Measurements from ENCODE around the gene UNC5C. TPM values are rescaled to one million over a fixed set of nuclear protein-coding genes. Genes with fewer than 3 reads are reported as not detected.

The UNC5C gene
- total RNA-seq, 1 donor from 2014 or later: 2.2 TPM

- no peak for DNase-seq (ENCODE audit: low read depth)
- TF ChIP-seq CTCF (conservative IDR thresholded peaks at IDR 0.05; ENCODE audit: low read depth, low read length): no peak
- no peak overlapping the region for H3K4me3 ChIP-seq (ENCODE audit: low read depth, low read length)
These were observed 389.4 kb downstream of the UNC5C start for GRCh38 chr4:95159384-95159783.

- no peak overlapping the region for H3K4me3 ChIP-seq (ENCODE audit: low read depth, low read length)
- no peak for TF ChIP-seq CTCF (conservative IDR thresholded peaks at IDR 0.05; ENCODE audit: low read depth, low read length)
- no peak for DNase-seq (ENCODE audit: low read depth)
These were observed 390.1 kb downstream of the UNC5C start for GRCh38 chr4:95158626-95159025.

GRCh38 chr4:95158045-95158444 lies 390.7 kb downstream of the UNC5C start:
- no peak for TF ChIP-seq CTCF (conservative IDR thresholded peaks at IDR 0.05; ENCODE audit: low read depth, low read length)
- no peak overlapping the region for H3K4me3 ChIP-seq (ENCODE audit: low read depth, low read length)
- DNase-seq (ENCODE audit: low read depth): no peak

GRCh38 chr4:95157596-95157995 lies 391.2 kb downstream of the UNC5C start:
- no peak for DNase-seq (ENCODE audit: low read depth)
- no peak overlapping the region for H3K4me3 ChIP-seq (ENCODE audit: low read depth, low read length)
- TF ChIP-seq CTCF (conservative IDR thresholded peaks at IDR 0.05; ENCODE audit: low read depth, low read length): no peak

GRCh38 chr4:95156452-95156765 lies 392.4 kb downstream of the UNC5C start:
- TF ChIP-seq CTCF (conservative IDR thresholded peaks at IDR 0.05; ENCODE audit: low read depth, low read length): no peak
- no peak for DNase-seq (ENCODE audit: low read depth)
- no peak overlapping the region for H3K4me3 ChIP-seq (ENCODE audit: low read depth, low read length)

- no peak overlapping the region for H3K4me3 ChIP-seq (ENCODE audit: low read depth, low read length)
- peak; percentile 75 for TF ChIP-seq CTCF (conservative IDR thresholded peaks at IDR 0.05; ENCODE audit: low read depth, low read length)
- no peak for DNase-seq (ENCODE audit: low read depth)
These were observed 392.9 kb downstream of the UNC5C start for GRCh38 chr4:95155759-95156451.

GRCh38 chr4:95153182-95153581 lies 395.6 kb downstream of the UNC5C start:
- no peak overlapping the region for H3K4me3 ChIP-seq (ENCODE audit: low read depth, low read length)
- DNase-seq (ENCODE audit: low read depth): no peak
- no peak for TF ChIP-seq CTCF (conservative IDR thresholded peaks at IDR 0.05; ENCODE audit: low read depth, low read length)

All from epithelial cell of proximal tubule (primary cell).